MM.1S (cell line): ENCODE data around the gene FXR2.
A peak's percentile ranks its signal among the peaks of the same experiment; 100 is the strongest.

Source experiments
- DNase-seq: peaks from one replicate; pipeline ENCODE4 v3.0.0-alpha.2; 2015
- H2AFZ ChIP-seq: fragments of 300-600 bp; sonication (generic); 2 replicates; pipeline ENCODE4 v1.6.0; 2016; ENCODE audit warnings: antibody characterized with exemption, low read length
- H3F3A ChIP-seq: fragments of 300-600 bp; sonication (generic); 2 replicates; pipeline ENCODE4 v1.6.1; 2016; ENCODE audit warnings: mild to moderate bottlenecking, antibody characterized with exemption, low read length, moderate library complexity, mixed read lengths; ENCODE audit not compliant: insufficient read depth
- H3K27ac ChIP-seq: fragments of 300-600 bp; sonication (generic); 2 replicates; pipeline ENCODE4 v1.5.1; 2016; ENCODE audit warnings: mild to moderate bottlenecking, low read length
- H3K27me3 ChIP-seq: fragments of 300-600 bp; sonication (generic); replicated peaks from 2 replicates; pipeline ENCODE4 v1.6.0; 2016; ENCODE audit warnings: low read length; ENCODE audit not compliant: insufficient read depth
- H3K36me3 ChIP-seq: fragments of 300-600 bp; sonication (generic); replicated peaks from 2 replicates; pipeline ENCODE4 v1.6.1; 2016; ENCODE audit warnings: mild to moderate bottlenecking, low read length, mixed read lengths; ENCODE audit not compliant: insufficient read depth
- H3K4me1 ChIP-seq: fragments of 300-600 bp; sonication (generic); 2 replicates; pipeline ENCODE4 v1.6.1; 2016; ENCODE audit warnings: low read length, mixed read lengths
- H3K4me2 ChIP-seq: fragments of 300-600 bp; sonication (generic); 2 replicates; pipeline ENCODE4 v1.6.0; 2016; ENCODE audit warnings: low read depth, low read length
- H3K4me3 ChIP-seq: fragments of 300-600 bp; sonication (generic); 2 replicates; pipeline ENCODE4 v1.5.1; 2016; ENCODE audit warnings: low read length, mixed read lengths
- H3K79me2 ChIP-seq: fragments of 300-600 bp; sonication (generic); 2 replicates; pipeline ENCODE4 v1.6.1; 2016; ENCODE audit warnings: mixed run types, low read length, mixed read lengths
- H3K9ac ChIP-seq: fragments of 300-600 bp; sonication (generic); 2 replicates; pipeline ENCODE4 v1.6.1; 2016; ENCODE audit warnings: low read length, mixed read lengths
- H3K9me2 ChIP-seq: fragments of 300-600 bp; sonication (generic); replicated peaks from 2 replicates; pipeline ENCODE4 v1.6.1; 2016; ENCODE audit warnings: mild to moderate bottlenecking, low read length, mixed read lengths; ENCODE audit not compliant: insufficient read depth
- H3K9me3 ChIP-seq: fragments of 300-600 bp; sonication (generic); replicated peaks from 2 replicates; pipeline ENCODE4 v1.6.1; 2016; ENCODE audit warnings: mild to moderate bottlenecking, low read length, mixed read lengths; ENCODE audit not compliant: insufficient read depth
- H4K20me1 ChIP-seq: fragments of 300-600 bp; sonication (generic); 2 replicates; pipeline ENCODE4 v1.6.1; 2016; ENCODE audit warnings: mild to moderate bottlenecking, low read length, moderate library complexity, mixed read lengths; ENCODE audit not compliant: insufficient read depth
- EZH2 ChIP-seq: fragments of 300-600 bp; sonication (generic); optimal IDR thresholded peaks from 2 replicates; pipeline ENCODE3; 2017; ENCODE audit warnings: low read depth, mild to moderate bottlenecking, antibody characterized with exemption, low read length, mixed read lengths
- EZH2phosphoT487 ChIP-seq: fragments of 300-600 bp; sonication (generic); IDR thresholded peaks from 2 replicates; pipeline ENCODE4 v1.6.1; 2018; ENCODE audit warnings: antibody characterized with exemption, low read length
- TF ChIP-seq, protein P1 (sequence below): fragments of 300-600 bp; sonication (generic); IDR thresholded peaks from 2 replicates; pipeline ENCODE4 v1.5.1; 2016; ENCODE audit warnings: antibody characterized with exemption, low read length, mixed read lengths

Gene FXR2

GRCh38 chr17:7575959-7576358 lies 38.7 kb downstream of the FXR2 start:
- peaks cover 34% of the 10 kb centered on the region for H3K36me3 ChIP-seq
- no peak overlapping the region for H3K4me3 ChIP-seq
- H3K27me3 ChIP-seq = no peaks in the 10 kb centered on the region
- peaks cover 51% of the 10 kb centered on the region for H4K20me1 ChIP-seq
- no peaks in the 10 kb centered on the region for H3K9me3 ChIP-seq
- no peak for DNase-seq
- H3K4me2 ChIP-seq = peak overlapping the region; percentile 94; the same call in 1 of the 2 replicates
- no peak for TF ChIP-seq EZH2phosphoT487
- TF ChIP-seq, protein P1, sequence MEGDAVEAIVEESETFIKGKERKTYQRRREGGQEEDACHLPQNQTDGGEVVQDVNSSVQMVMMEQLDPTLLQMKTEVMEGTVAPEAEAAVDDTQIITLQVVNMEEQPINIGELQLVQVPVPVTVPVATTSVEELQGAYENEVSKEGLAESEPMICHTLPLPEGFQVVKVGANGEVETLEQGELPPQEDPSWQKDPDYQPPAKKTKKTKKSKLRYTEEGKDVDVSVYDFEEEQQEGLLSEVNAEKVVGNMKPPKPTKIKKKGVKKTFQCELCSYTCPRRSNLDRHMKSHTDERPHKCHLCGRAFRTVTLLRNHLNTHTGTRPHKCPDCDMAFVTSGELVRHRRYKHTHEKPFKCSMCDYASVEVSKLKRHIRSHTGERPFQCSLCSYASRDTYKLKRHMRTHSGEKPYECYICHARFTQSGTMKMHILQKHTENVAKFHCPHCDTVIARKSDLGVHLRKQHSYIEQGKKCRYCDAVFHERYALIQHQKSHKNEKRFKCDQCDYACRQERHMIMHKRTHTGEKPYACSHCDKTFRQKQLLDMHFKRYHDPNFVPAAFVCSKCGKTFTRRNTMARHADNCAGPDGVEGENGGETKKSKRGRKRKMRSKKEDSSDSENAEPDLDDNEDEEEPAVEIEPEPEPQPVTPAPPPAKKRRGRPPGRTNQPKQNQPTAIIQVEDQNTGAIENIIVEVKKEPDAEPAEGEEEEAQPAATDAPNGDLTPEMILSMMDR = no peak
- no peak for TF ChIP-seq EZH2
- peaks cover 75% of the 10 kb centered on the region for H3K79me2 ChIP-seq
- H3K9ac ChIP-seq = no peak overlapping the region
- H3F3A ChIP-seq = peaks cover 80% of the 10 kb centered on the region
- peak overlapping the region; percentile 6; the same call in 1 of the 2 replicates for H3K27ac ChIP-seq
- H3K4me1 ChIP-seq = peaks cover 66% of the 10 kb centered on the region
- no peak overlapping the region for H2AFZ ChIP-seq
- no peaks in the 10 kb centered on the region for H3K9me2 ChIP-seq

GRCh38 chr17:7575481-7575883 lies 39.2 kb downstream of the FXR2 start:
- H3K36me3 ChIP-seq = peaks cover 34% of the 10 kb centered on the region
- peak overlapping the region; percentile 10; the same call in 1 of the 2 replicates for H3K9ac ChIP-seq
- peaks cover 79% of the 10 kb centered on the region for H3F3A ChIP-seq
- peaks cover 51% of the 10 kb centered on the region for H4K20me1 ChIP-seq
- H3K9me2 ChIP-seq = no peaks in the 10 kb centered on the region
- H3K4me1 ChIP-seq = peaks cover 66% of the 10 kb centered on the region
- no peaks in the 10 kb centered on the region for H3K9me3 ChIP-seq
- peak overlapping the region; percentile 94 for H3K4me2 ChIP-seq
- no peak for DNase-seq
- peak overlapping the region; percentile 20; the same call in 1 of the 2 replicates for H3K27ac ChIP-seq
- no peak overlapping the region for H3K4me3 ChIP-seq
- H3K27me3 ChIP-seq = no peaks in the 10 kb centered on the region
- H2AFZ ChIP-seq = no peak overlapping the region
- TF ChIP-seq, protein P1 = no peak
- TF ChIP-seq EZH2 (no peak), EZH2phosphoT487 (no peak)
- H3K79me2 ChIP-seq = peaks cover 71% of the 10 kb centered on the region

DNA sequence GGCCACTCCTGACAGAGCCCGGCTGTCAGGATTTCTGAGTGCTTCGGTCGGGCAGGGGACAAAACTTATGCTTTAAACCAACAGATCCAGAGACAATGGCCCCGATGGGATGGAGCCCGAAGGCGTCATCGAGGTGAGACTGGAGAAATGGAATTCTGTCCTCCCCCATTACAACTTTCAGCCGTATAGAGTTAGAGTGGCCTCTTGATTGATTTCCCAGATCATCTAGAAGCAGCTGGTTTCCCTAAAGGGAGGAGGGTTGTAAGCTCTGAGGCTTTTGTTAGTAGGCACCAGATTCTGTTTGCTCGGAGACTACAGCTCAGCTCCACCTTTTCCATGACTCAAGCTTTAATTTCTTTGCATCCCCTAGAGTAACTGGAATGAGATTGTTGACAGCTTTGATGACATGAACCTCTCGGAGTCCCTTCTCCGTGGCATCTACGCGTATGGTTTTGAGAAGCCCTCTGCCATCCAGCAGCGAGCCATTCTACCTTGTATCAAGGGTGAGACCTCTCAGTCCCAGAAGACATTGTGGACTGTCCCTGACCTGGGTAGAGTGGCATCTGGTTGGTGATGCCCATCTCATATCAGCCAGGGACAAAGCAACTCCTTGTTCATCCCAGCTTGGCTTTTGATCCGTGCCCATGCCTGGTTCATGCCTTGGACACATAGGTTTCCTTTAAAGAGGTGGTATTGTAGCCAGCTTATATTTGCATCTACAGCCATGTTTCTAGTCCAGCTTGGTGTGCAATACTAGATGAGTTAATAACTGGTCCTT lies 40.3 kb downstream of the FXR2 start:
- H3K9me2 ChIP-seq = no peaks in the 10 kb centered on the region
- no peak overlapping the region for H2AFZ ChIP-seq
- peak overlapping the region; percentile 94 for H3K4me2 ChIP-seq
- peaks cover 51% of the 10 kb centered on the region for H4K20me1 ChIP-seq
- no peaks in the 10 kb centered on the region for H3K9me3 ChIP-seq
- H3F3A ChIP-seq = peaks cover 69% of the 10 kb centered on the region
- peak overlapping the region; percentile 100 for H3K9ac ChIP-seq
- no peak for DNase-seq
- no peak for TF ChIP-seq EZH2phosphoT487
- TF ChIP-seq EZH2 = no peak
- TF ChIP-seq, protein P1 = no peak
- H3K36me3 ChIP-seq = peaks cover 34% of the 10 kb centered on the region
- H3K4me3 ChIP-seq = peak overlapping the region; percentile 99
- peak overlapping the region; percentile 93; the same call in 1 of the 2 replicates for H3K27ac ChIP-seq
- H3K79me2 ChIP-seq = peaks cover 71% of the 10 kb centered on the region
- no peaks in the 10 kb centered on the region for H3K27me3 ChIP-seq
- peaks cover 56% of the 10 kb centered on the region for H3K4me1 ChIP-seq
